Peyer's patch (tissue), 4 donors: ENCODE measurements around the gene IQGAP2. TPM values are rescaled to one million over a fixed set of nuclear protein-coding genes. Genes with fewer than 3 reads are reported as not detected.
A peak's percentile ranks its signal among the peaks of the same experiment; 100 is the strongest.

Experiments used
- DNase-seq, 3 donors: peaks; one replicate each; pipeline ENCODE4 v3.0.0-alpha.2; 2017 to 2019
- H3K27ac ChIP-seq, 4 donors: fragments of 200-600 bp; sonication (generic); one replicate each; pipeline ENCODE4 v1.5.1; 2016 to 2019
- H3K27me3 ChIP-seq, 2 donors: fragments of 200-600 bp; sonication (generic); one replicate each; pipeline ENCODE4 v1.5.1; 2019
- H3K36me3 ChIP-seq, 3 donors: fragments of 200-600 bp; sonication (generic); one replicate each; pipeline ENCODE4 v1.5.1; 2016 to 2019
- H3K4me1 ChIP-seq, 4 donors: fragments of 200-600 bp; sonication (generic); one replicate each; pipeline ENCODE4 v1.5.1; 2016 to 2019
- H3K4me3 ChIP-seq, 4 donors: fragments of 200-600 bp; sonication (generic); 1 replicate in 3 of 4; 2 replicates in 1 of 4; pipeline ENCODE4 v1.5.1; 2016 to 2019; ENCODE audit warnings: mild to moderate bottlenecking in 1 of 4
- H3K9me3 ChIP-seq, 4 donors: fragments of 200-600 bp; sonication (generic); one replicate each; pipeline ENCODE4 v1.5.1; 2016 to 2019; ENCODE audit warnings: mild to moderate bottlenecking in 1 of 4
- CTCF ChIP-seq, 6 experiments: fragments of 450-650 bp in 4 of 6; fragments of 200-600 bp in 2 of 6; sonication (generic) in 1 of 6; IDR thresholded peaks; one replicate each; pipeline ENCODE4 v1.5.1; 2017 to 2019; ENCODE audit warnings: antibody characterized with exemption in 6 of 6, mild to moderate bottlenecking in 3 of 6, moderate library complexity in 1 of 6
- POLR2A ChIP-seq, 2 donors: fragments of 450-650 bp; IDR thresholded peaks; one replicate each; pipeline ENCODE4 v1.5.1; 2017; ENCODE audit warnings: antibody characterized with exemption in 2 of 2, mild to moderate bottlenecking in 2 of 2, moderate library complexity in 2 of 2
- total RNA-seq, 4 donors: library from RNA; depleted of rRNA; stranded (reverse); fragments of >200 nt; gene quantifications; one replicate each; pipeline ENCODE4 v1.1.0, GENCODE V29; 2016

The IQGAP2 gene
- total RNA-seq, 4 donors from 2014 or later = 58.6 to 110 (median 84.7) TPM

GRCh38 chr5:76617675-76618074 lies 214.6 kb downstream of the IQGAP2 start:
- no peak for TF ChIP-seq POLR2A (IDR thresholded peaks at IDR 0.05)
- TF ChIP-seq CTCF (IDR thresholded peaks at IDR 0.05) = no peak
- H3K27me3 ChIP-seq = no peaks in the 10 kb centered on the region
- H3K9me3 ChIP-seq = no peaks in the 10 kb centered on the region

GRCh38 chr5:76620166-76620565 lies 217.1 kb downstream of the IQGAP2 start:
- Histone ChIP-seq H3K4me1 (no peaks in the 10 kb centered on the region), H3K27ac (no peak overlapping the region), H3K36me3 (peaks cover 0 to 7% (median 0%) of the 10 kb centered on the region in 3 donors), H3K9me3 (no peaks in the 10 kb centered on the region), H3K4me3 (no peak overlapping the region), H3K27me3 (no peaks in the 10 kb centered on the region)
- DNase-seq = no peak
- TF ChIP-seq CTCF (IDR thresholded peaks at IDR 0.05) (no peak), POLR2A (IDR thresholded peaks at IDR 0.05) (no peak)

More at GRCh38 chr5:76617675-76618074, 214.6 kb downstream of the IQGAP2 start:
- DNase-seq = no peak
- Histone ChIP-seq H3K4me1 (no peaks in the 10 kb centered on the region), H3K27ac (no peak overlapping the region), H3K4me3 (no peak overlapping the region), H3K36me3 (peaks cover 0 to 7% (median 0%) of the 10 kb centered on the region in 3 donors)

- H3K4me3 ChIP-seq = no peak overlapping the region
- DNase-seq = no peak
- H3K9me3 ChIP-seq = no peaks in the 10 kb centered on the region
- no peaks in the 10 kb centered on the region for H3K4me1 ChIP-seq
- TF ChIP-seq POLR2A (IDR thresholded peaks at IDR 0.05) (no peak), CTCF (IDR thresholded peaks at IDR 0.05) (no peak)
- peaks cover 0 to 7% (median 0%) of the 10 kb centered on the region in 3 donors for H3K36me3 ChIP-seq
- H3K27ac ChIP-seq = peak overlapping the region in 1 of 4 donors; percentile 2
- no peaks in the 10 kb centered on the region for H3K27me3 ChIP-seq
Measured at GRCh38 chr5:76622076-76622475, 219.0 kb downstream of the IQGAP2 start.

GRCh38 chr5:76622973-76623596 lies 220.0 kb downstream of the IQGAP2 start, which contains the start of gene F2RL2:
Gene F2RL2 (minus strand): TSS chr5:76623403. CDS start chr5:76623230, 173 bp downstream.
- H3K9me3 ChIP-seq = no peaks in the 10 kb centered on the region
- H3K4me3 ChIP-seq = no peak within 1 kb of the TSS
- TF ChIP-seq CTCF (IDR thresholded peaks at IDR 0.05) = no peak
- H3K4me1 ChIP-seq = no peaks in the 10 kb centered on the region
- DNase-seq = no peak
- peak within 1 kb of the TSS in 1 of 4 donors; percentile 2 for H3K27ac ChIP-seq
- H3K36me3 ChIP-seq = peaks cover 0 to 8% (median 0%) of the 10 kb centered on the region in 3 donors
- H3K27me3 ChIP-seq = no peaks in the 10 kb centered on the region

- no peak for DNase-seq
- no peak for TF ChIP-seq CTCF (IDR thresholded peaks at IDR 0.05)
- no peak for TF ChIP-seq POLR2A (IDR thresholded peaks at IDR 0.05)
- Histone ChIP-seq H3K4me1 (no peaks in the 10 kb centered on the region), H3K9me3 (no peaks in the 10 kb centered on the region), H3K4me3 (no peak overlapping the region), H3K27ac (no peak overlapping the region), H3K27me3 (no peaks in the 10 kb centered on the region), H3K36me3 (peaks cover 0 to 10% (median 0%) of the 10 kb centered on the region in 3 donors)
Measured at GRCh38 chr5:76625087-76625815, 222.2 kb downstream of the IQGAP2 start.
